OCI-LY7 (cell line): ENCODE measurements around the gene SRR. TPM values are rescaled to one million over a fixed set of nuclear protein-coding genes. Genes with fewer than 3 reads are reported as not detected.

Experiments
- BruUV-seq: library from RNA; stranded (reverse); fragments of 400-500 nt; replicated peaks from 2 replicates; lab custom pipeline; 2021; lab: Mats Ljungman, UMichigan
- CTCF ChIA-PET: fragments of 300-600 bp; sonication (Branson Sonifier 250); formaldehyde crosslinking; loops from one replicate; lab custom pipeline; 2022; ENCODE audit warnings: antibody characterized with exemption; ENCODE audit not compliant: unreplicated experiment; lab: Charles Lee
- POLR2A ChIA-PET: fragments of 300-600 bp; sonication (Branson Sonifier 250); formaldehyde crosslinking; loops from one replicate; lab custom pipeline; 2022; ENCODE audit warnings: antibody characterized with exemption; lab: Charles Lee
- DNase-seq: peaks from one replicate; pipeline ENCODE4 v3.0.0-alpha.2; 2015; ENCODE audit warnings: low spot score
- H2AFZ ChIP-seq: fragments of 200-600 bp; sonication (generic), shearing (Covaris generic); 2 replicates; pipeline ENCODE4 v1.6.1; 2014; ENCODE audit warnings: mild to moderate bottlenecking, antibody characterized with exemption, low read length, moderate library complexity
- H3K27ac ChIP-seq: fragments of 200-600 bp; sonication (generic); 2 replicates; pipeline ENCODE4 v1.5.1; 2014; ENCODE audit warnings: mixed run types, low read depth, mild to moderate bottlenecking, moderate library complexity, low read length, inconsistent platforms; ENCODE audit not compliant: poor library complexity, severe bottlenecking
- H3K36me3 ChIP-seq: fragments of 200-600 bp; sonication (generic); 2 replicates; pipeline ENCODE4 v1.6.1; 2014; ENCODE audit warnings: mild to moderate bottlenecking, antibody characterized with exemption, low read length, moderate library complexity, mixed read lengths; ENCODE audit not compliant: insufficient read depth
- H3K4me1 ChIP-seq: fragments of 200-600 bp; sonication (generic); 2 replicates; pipeline ENCODE4 v1.5.1; 2014; ENCODE audit warnings: mild to moderate bottlenecking, low read length; ENCODE audit not compliant: insufficient read depth, poor library complexity, severe bottlenecking
- H3K4me2 ChIP-seq: fragments of 200-600 bp; sonication (generic); 2 replicates; pipeline ENCODE4 v1.6.1; 2014; ENCODE audit warnings: mild to moderate bottlenecking, low read length
- H3K4me3 ChIP-seq: fragments of 200-600 bp; sonication (generic); 2 replicates; pipeline ENCODE4 v1.5.1; 2014; ENCODE audit warnings: mild to moderate bottlenecking, low read depth, low read length; ENCODE audit not compliant: poor library complexity, severe bottlenecking
- H3K79me2 ChIP-seq: fragments of 200-600 bp; sonication (generic); 2 replicates; pipeline ENCODE4 v1.6.1; 2016; ENCODE audit warnings: low read depth, mild to moderate bottlenecking, low read length, moderate library complexity, mixed read lengths; ENCODE audit not compliant: insufficient read depth
- H3K9me2 ChIP-seq: fragments of 200-600 bp; sonication (generic); 2 replicates; pipeline ENCODE4 v1.6.1; 2016; ENCODE audit warnings: mild to moderate bottlenecking, low read length, mixed read lengths; ENCODE audit not compliant: insufficient read depth
- H3K9me3 ChIP-seq: fragments of 200-600 bp; sonication (generic); 2 replicates; pipeline ENCODE4 v1.6.1; 2014; ENCODE audit warnings: mild to moderate bottlenecking, mixed run types, low read length, mixed read lengths
- H4K20me1 ChIP-seq: fragments of 200-600 bp; sonication (generic); 2 replicates; pipeline ENCODE4 v1.6.1; 2014; ENCODE audit warnings: mild to moderate bottlenecking, antibody characterized with exemption, low read length, moderate library complexity, mixed read lengths; ENCODE audit not compliant: insufficient read depth
- EZH2phosphoT487 ChIP-seq: fragments of 200-600 bp; sonication (generic); IDR thresholded peaks from 2 replicates; pipeline ENCODE4 v1.6.1; 2018; ENCODE audit warnings: low read depth, borderline replicate concordance, mild to moderate bottlenecking, mixed run types, antibody characterized with exemption, low read length, moderate library complexity, mixed read lengths
- intact Hi-C: fragments of 100-400 bp; cut with micrococcal nuclease; formaldehyde crosslinking; loops from one replicate; pipeline ENCODE4 v1.10.0; 2022; ENCODE audit not compliant: unreplicated experiment
- total RNA-seq, 2 experiments: library from RNA; depleted of rRNA in 1 of 2; stranded (reverse); fragments of >200 nt in 1 of 2; shearing (Covaris generic) in 1 of 2; gene quantifications; 2 replicates each; pipeline ENCODE4 v1.2.3, GENCODE V29; 2014 to 2022
- TF ChIP-seq, protein P1 (sequence below): fragments of 200-600 bp; sonication (generic); conservative IDR thresholded peaks from 2 replicates; pipeline ENCODE4 v1.5.1; 2014; ENCODE audit warnings: mild to moderate bottlenecking, antibody characterized with exemption, low read length, moderate library complexity, mixed read lengths

The SRR gene
- total RNA-seq, 2 experiments from 2014 or later, result 3.8 to 12.1 TPM

DNA sequence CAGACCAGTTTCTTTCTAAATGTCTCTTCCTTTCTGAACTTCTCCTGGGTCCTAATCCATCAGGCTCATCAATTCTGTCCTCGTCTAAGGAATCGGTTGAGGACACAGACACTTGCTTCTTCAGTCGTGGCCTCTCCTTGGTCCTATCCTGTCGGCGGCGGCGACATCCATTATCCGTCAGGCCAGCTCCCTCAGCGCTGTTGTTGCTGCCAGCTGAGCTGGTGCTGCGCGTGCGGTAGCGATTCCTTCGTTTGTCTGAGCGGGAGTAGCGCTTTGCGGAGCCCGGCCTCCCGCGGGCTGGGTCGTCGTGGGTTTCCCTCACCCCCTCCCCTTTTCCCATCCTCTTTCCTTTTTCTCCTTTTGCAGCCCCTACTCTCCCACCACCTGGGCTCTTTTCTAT, 4.0 kb upstream of the SRR start:
- H3K9me2 ChIP-seq, result no peaks in the 10 kb centered on the region
- H2AFZ ChIP-seq, result no peak overlapping the region
- no peaks in the 10 kb centered on the region for H4K20me1 ChIP-seq
- intact Hi-C loops, result no loop called here
- no peak for TF ChIP-seq EZH2phosphoT487
- TF ChIP-seq, protein P1, sequence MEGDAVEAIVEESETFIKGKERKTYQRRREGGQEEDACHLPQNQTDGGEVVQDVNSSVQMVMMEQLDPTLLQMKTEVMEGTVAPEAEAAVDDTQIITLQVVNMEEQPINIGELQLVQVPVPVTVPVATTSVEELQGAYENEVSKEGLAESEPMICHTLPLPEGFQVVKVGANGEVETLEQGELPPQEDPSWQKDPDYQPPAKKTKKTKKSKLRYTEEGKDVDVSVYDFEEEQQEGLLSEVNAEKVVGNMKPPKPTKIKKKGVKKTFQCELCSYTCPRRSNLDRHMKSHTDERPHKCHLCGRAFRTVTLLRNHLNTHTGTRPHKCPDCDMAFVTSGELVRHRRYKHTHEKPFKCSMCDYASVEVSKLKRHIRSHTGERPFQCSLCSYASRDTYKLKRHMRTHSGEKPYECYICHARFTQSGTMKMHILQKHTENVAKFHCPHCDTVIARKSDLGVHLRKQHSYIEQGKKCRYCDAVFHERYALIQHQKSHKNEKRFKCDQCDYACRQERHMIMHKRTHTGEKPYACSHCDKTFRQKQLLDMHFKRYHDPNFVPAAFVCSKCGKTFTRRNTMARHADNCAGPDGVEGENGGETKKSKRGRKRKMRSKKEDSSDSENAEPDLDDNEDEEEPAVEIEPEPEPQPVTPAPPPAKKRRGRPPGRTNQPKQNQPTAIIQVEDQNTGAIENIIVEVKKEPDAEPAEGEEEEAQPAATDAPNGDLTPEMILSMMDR, result no peak
- H3K4me3 ChIP-seq, result no peak overlapping the region
- BruUV-seq, result no TSS peak
- POLR2A ChIA-PET, result no interaction called here
- no peak overlapping the region for H3K27ac ChIP-seq
- DNase-seq, result no peak
- H3K4me1 ChIP-seq, result peaks cover 14% of the 10 kb centered on the region
- H3K79me2 ChIP-seq, result peaks cover 27% of the 10 kb centered on the region
- no peaks in the 10 kb centered on the region for H3K9me3 ChIP-seq
- no peak overlapping the region for H3K4me2 ChIP-seq
- peaks cover 52% of the 10 kb centered on the region for H3K36me3 ChIP-seq
- CTCF ChIA-PET, result no interaction called here

DNA sequence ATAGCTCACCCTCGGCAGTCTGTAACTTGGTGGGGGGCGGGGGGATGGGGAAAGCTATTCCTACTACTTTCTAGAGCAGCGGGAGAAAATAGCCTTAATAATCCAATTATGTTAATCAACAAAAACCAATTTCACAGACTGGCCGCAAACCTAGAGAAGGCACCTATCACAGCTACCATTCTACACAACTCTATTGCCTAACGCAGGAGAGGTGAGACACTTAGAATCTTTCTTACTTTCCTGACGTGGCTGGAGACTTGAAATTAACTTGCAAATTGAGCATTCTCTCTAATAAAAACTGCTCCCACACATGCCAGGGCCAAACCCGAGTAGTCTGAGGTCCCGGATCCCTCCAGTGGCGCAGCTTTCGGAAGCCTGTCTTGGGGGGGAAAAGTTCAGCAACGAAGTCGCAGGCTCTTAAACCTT, 959 bp upstream of the SRR start:
- peak overlapping the region; percentile 40; the same call in 1 of the 2 replicates for H2AFZ ChIP-seq
- POLR2A ChIA-PET, result interaction anchor here (0.7 kb wide), 1 partner anchor 15 kb away, joined by 4 read pairs; no protein-coding TSS in a partner anchor
- no peaks in the 10 kb centered on the region for H3K9me3 ChIP-seq
- H3K4me2 ChIP-seq, result peak overlapping the region; percentile 88
- no peaks in the 10 kb centered on the region for H3K9me2 ChIP-seq
- H3K36me3 ChIP-seq, result peaks cover 25% of the 10 kb centered on the region; the same call in 1 of the 2 replicates
- TF ChIP-seq, protein P1, result no peak
- TF ChIP-seq EZH2phosphoT487, result no peak
- H3K27ac ChIP-seq, result peak overlapping the region; percentile 54
- H3K79me2 ChIP-seq, result peaks cover 28% of the 10 kb centered on the region
- peak overlapping the region; percentile 91 for H3K4me3 ChIP-seq
- peaks cover 16% of the 10 kb centered on the region for H3K4me1 ChIP-seq
- BruUV-seq, result no TSS peak
- CTCF ChIA-PET, result no interaction called here
- H4K20me1 ChIP-seq, result no peaks in the 10 kb centered on the region
- DNase-seq, result peak; percentile 25
- intact Hi-C loops, result no loop called here

DNA sequence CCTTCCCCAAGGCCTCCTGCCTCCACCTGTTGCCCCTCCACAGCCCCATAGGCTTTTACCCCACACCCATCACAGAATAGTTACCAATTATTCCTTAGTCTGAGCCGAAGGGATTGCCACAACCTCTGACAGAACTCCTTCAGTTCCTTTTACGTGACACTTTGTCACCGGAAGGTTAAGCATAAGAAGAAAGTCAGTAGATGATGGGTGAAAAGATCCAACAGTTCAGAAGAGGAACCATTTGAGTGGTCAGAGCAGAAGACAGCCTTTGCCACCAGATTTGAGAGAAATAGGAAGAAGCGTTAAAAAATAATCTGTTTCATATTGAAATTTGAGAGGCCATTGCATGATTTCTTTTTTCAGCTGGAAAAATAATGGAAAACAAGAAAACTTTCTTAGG, 1.2 kb downstream of the SRR start:
- peaks cover 28% of the 10 kb centered on the region for H3K79me2 ChIP-seq
- H2AFZ ChIP-seq, result no peak overlapping the region
- DNase-seq, result no peak
- BruUV-seq, result TSS peak; percentile 88
- H3K4me1 ChIP-seq, result peaks cover 16% of the 10 kb centered on the region
- TF ChIP-seq EZH2phosphoT487, result no peak
- TF ChIP-seq, protein P1, result no peak
- H3K4me3 ChIP-seq, result no peak overlapping the region
- CTCF ChIA-PET, result no interaction called here
- POLR2A ChIA-PET, result interaction anchor here (0.9 kb wide), 1 partner anchor 28 kb away, joined by 3 read pairs; no protein-coding TSS in a partner anchor
- H4K20me1 ChIP-seq, result no peaks in the 10 kb centered on the region
- peaks cover 8% of the 10 kb centered on the region; the same call in 1 of the 2 replicates for H3K36me3 ChIP-seq
- intact Hi-C loops, result no loop called here
- H3K9me2 ChIP-seq, result no peaks in the 10 kb centered on the region
- no peaks in the 10 kb centered on the region for H3K9me3 ChIP-seq
- no peak overlapping the region for H3K27ac ChIP-seq
- H3K4me2 ChIP-seq, result no peak overlapping the region
